ENCODE data around the gene HMCN1.

DNA sequence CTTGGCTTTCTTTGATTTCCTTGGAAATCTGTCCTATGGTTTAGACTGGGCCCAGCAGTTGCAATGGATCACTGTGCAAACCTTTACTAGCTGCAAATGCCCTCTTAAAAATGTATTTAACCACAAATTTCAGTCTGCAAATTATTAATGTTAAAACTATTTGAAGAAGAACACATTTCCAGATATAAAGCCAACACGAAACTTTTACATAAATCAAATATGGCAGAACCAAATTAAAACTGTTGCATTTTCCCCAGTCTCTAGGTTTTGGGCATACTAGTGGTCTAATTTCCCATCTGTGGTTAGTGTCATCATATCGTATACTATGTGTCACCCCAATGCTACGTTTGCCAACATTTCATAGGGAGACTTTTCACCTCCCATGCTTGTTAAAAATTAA, 52.3 kb downstream of the HMCN1 start:
- TF ChIP-seq POLR2A (IDR thresholded peaks at IDR 0.05; ENCODE audit: low read length) (no peak), GATA1 (IDR thresholded peaks at IDR 0.05; ENCODE audit: low read depth, low read length) (no peak)
